ENCODE results near the gene NCKAP5L.

- TF ChIP-seq, protein P1, sequence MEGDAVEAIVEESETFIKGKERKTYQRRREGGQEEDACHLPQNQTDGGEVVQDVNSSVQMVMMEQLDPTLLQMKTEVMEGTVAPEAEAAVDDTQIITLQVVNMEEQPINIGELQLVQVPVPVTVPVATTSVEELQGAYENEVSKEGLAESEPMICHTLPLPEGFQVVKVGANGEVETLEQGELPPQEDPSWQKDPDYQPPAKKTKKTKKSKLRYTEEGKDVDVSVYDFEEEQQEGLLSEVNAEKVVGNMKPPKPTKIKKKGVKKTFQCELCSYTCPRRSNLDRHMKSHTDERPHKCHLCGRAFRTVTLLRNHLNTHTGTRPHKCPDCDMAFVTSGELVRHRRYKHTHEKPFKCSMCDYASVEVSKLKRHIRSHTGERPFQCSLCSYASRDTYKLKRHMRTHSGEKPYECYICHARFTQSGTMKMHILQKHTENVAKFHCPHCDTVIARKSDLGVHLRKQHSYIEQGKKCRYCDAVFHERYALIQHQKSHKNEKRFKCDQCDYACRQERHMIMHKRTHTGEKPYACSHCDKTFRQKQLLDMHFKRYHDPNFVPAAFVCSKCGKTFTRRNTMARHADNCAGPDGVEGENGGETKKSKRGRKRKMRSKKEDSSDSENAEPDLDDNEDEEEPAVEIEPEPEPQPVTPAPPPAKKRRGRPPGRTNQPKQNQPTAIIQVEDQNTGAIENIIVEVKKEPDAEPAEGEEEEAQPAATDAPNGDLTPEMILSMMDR (IDR thresholded peaks at IDR 0.05; ENCODE audit: low read depth, low read length), result no peak
- TF ChIP-seq POLR2A (IDR thresholded peaks at IDR 0.05; ENCODE audit: extremely low read depth, insufficient read length), result no peak
Measured at GRCh38 chr12:49854976-49855375, 26.8 kb upstream of the NCKAP5L start.

Data from NB4 (cell line).